ENCODE measurements around the gene WSB1.

The WSB1 gene

GRCh38 chr17:27356091-27356705 is 62.3 kb downstream of the WSB1 start:
- DNase-seq (ENCODE audit: low read depth in 2 of 3, low spot score in 2 of 3): no peak

GRCh38 chr17:27357236-27357635 is 63.3 kb downstream of the WSB1 start:
- DNase-seq (ENCODE audit: low read depth in 2 of 3, low spot score in 2 of 3): no peak

DNA sequence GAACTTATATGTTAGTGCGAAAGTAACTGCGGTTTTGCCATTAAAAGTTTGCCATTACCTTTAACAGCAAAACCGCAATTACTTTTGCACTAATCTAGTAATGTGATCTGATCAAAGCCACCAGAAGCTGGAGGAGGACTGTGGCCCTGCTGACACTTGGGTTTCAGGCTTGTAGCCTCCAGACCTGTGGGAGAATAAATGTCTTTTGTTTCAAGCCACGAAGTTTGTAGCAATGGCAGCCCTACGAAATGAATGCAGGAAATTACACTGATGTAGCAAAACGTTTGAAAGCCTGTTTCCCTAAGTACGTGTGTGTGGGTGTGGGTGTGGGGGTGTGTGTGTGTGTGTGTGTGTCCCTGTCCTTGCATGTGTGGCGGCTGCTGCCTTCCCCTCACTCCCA is 66.6 kb downstream of the WSB1 start:
- no peak for DNase-seq (ENCODE audit: low read depth in 2 of 3, low spot score in 2 of 3)

DNA sequence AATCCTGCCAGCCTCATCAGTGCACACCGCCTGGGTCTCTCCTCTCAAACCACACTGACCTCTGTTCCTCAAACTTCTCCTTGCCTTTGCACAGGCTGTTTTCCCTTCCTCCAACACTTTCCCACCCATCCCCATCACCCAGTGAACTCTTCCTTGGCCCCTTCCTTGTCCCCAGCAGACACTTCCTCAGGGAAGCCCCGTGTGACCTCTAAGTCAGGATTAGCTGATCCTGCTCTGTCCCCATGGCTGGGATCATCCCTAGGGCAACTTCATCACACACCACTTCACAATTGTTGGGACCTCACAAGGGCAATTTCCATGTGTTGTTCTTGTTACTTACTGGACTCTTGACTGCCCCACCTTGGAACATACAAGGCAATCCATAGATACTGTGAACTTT is 67.8 kb downstream of the WSB1 start:
- DNase-seq (ENCODE audit: low read depth in 2 of 3, low spot score in 2 of 3): no peak

DNA sequence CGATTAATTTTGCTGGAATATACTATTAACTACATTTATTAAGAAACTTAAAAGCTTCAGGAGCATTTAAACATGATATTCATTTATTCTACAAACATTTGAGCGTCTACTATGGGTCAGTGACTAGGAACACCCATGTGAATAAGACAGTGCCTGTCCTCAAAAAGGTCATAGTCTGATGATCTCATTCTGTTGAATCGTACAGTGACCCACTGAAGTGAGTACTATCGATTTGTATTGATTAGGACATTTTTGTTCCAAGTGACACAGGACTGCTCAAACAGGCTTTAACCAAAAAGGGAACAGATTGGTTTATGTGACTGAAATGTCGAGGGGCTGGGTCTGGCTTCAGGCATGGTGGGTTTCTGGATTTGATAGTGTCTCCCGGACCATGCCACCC is 68.6 kb downstream of the WSB1 start:
- no peak for DNase-seq (ENCODE audit: low read depth in 2 of 3, low spot score in 2 of 3)

- no peak for DNase-seq (ENCODE audit: low read depth in 2 of 3, low spot score in 2 of 3)
These were observed 69.0 kb downstream of the WSB1 start for GRCh38 chr17:27362909-27363308.

- no peak for DNase-seq (ENCODE audit: low read depth in 2 of 3, low spot score in 2 of 3)
These were observed 69.4 kb downstream of the WSB1 start for GRCh38 chr17:27363326-27363725.
